ENCODE data around the gene LILRA6.

DNA sequence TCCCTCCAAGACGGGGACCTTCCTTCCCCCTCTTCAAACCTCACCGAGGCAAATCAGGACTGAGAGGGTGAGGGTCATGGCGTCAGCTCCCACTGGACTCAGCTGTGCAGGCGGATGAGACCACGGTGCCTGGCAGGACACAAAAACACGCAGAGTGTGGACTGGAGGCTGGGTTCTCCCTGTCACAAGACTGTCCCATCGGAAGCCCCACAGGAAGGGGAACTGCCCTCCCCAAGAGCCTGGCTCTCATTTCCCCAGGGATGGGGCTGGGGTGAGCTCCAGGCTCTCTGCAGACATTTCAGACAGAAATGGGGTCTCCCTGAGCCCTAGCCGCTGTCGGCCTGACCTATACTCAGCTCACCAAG is 14.5 kb upstream of the LILRA6 start, which contains the start of gene LILRB5:
- TF ChIP-seq, protein P1, sequence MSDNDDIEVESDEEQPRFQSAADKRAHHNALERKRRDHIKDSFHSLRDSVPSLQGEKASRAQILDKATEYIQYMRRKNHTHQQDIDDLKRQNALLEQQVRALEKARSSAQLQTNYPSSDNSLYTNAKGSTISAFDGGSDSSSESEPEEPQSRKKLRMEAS (IDR thresholded peaks at IDR 0.05), result no peak
- no peak for TF ChIP-seq CREB1 (IDR thresholded peaks at IDR 0.05; ENCODE audit: low read depth)
- no peak for TF ChIP-seq CEBPB (IDR thresholded peaks at IDR 0.05)
- TF ChIP-seq, protein P2, sequence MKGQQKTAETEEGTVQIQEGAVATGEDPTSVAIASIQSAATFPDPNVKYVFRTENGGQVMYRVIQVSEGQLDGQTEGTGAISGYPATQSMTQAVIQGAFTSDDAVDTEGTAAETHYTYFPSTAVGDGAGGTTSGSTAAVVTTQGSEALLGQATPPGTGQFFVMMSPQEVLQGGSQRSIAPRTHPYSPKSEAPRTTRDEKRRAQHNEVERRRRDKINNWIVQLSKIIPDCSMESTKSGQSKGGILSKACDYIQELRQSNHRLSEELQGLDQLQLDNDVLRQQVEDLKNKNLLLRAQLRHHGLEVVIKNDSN (IDR thresholded peaks at IDR 0.05), result no peak
- no peak for TF ChIP-seq EP300 (IDR thresholded peaks at IDR 0.05; ENCODE audit: borderline replicate concordance)
- TF ChIP-seq, protein P3, sequence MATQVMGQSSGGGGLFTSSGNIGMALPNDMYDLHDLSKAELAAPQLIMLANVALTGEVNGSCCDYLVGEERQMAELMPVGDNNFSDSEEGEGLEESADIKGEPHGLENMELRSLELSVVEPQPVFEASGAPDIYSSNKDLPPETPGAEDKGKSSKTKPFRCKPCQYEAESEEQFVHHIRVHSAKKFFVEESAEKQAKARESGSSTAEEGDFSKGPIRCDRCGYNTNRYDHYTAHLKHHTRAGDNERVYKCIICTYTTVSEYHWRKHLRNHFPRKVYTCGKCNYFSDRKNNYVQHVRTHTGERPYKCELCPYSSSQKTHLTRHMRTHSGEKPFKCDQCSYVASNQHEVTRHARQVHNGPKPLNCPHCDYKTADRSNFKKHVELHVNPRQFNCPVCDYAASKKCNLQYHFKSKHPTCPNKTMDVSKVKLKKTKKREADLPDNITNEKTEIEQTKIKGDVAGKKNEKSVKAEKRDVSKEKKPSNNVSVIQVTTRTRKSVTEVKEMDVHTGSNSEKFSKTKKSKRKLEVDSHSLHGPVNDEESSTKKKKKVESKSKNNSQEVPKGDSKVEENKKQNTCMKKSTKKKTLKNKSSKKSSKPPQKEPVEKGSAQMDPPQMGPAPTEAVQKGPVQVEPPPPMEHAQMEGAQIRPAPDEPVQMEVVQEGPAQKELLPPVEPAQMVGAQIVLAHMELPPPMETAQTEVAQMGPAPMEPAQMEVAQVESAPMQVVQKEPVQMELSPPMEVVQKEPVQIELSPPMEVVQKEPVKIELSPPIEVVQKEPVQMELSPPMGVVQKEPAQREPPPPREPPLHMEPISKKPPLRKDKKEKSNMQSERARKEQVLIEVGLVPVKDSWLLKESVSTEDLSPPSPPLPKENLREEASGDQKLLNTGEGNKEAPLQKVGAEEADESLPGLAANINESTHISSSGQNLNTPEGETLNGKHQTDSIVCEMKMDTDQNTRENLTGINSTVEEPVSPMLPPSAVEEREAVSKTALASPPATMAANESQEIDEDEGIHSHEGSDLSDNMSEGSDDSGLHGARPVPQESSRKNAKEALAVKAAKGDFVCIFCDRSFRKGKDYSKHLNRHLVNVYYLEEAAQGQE (IDR thresholded peaks at IDR 0.05; ENCODE audit: low read depth), result no peak
- TF ChIP-seq TAF1 (IDR thresholded peaks at IDR 0.05; ENCODE audit: low read depth), result no peak
- TF ChIP-seq YY1 (IDR thresholded peaks at IDR 0.05; ENCODE audit: low read depth), result no peak
